MM.1S (cell line): ENCODE measurements around the gene EEPD1.

Experiments used
- EZH2 ChIP-seq: fragments of 300-600 bp; sonication (generic); optimal IDR thresholded peaks from 2 replicates; pipeline ENCODE3; 2017; ENCODE audit warnings: low read depth, mild to moderate bottlenecking, antibody characterized with exemption, low read length, mixed read lengths
- EZH2phosphoT487 ChIP-seq: fragments of 300-600 bp; sonication (generic); IDR thresholded peaks from 2 replicates; pipeline ENCODE4 v1.6.1; 2018; ENCODE audit warnings: antibody characterized with exemption, low read length
- TF ChIP-seq, protein P1 (sequence below): fragments of 300-600 bp; sonication (generic); IDR thresholded peaks from 2 replicates; pipeline ENCODE4 v1.5.1; 2016; ENCODE audit warnings: antibody characterized with exemption, low read length, mixed read lengths

GRCh38 chr7:36209814-36210183 lies 56.7 kb downstream of the EEPD1 start:
- TF ChIP-seq, protein P1, sequence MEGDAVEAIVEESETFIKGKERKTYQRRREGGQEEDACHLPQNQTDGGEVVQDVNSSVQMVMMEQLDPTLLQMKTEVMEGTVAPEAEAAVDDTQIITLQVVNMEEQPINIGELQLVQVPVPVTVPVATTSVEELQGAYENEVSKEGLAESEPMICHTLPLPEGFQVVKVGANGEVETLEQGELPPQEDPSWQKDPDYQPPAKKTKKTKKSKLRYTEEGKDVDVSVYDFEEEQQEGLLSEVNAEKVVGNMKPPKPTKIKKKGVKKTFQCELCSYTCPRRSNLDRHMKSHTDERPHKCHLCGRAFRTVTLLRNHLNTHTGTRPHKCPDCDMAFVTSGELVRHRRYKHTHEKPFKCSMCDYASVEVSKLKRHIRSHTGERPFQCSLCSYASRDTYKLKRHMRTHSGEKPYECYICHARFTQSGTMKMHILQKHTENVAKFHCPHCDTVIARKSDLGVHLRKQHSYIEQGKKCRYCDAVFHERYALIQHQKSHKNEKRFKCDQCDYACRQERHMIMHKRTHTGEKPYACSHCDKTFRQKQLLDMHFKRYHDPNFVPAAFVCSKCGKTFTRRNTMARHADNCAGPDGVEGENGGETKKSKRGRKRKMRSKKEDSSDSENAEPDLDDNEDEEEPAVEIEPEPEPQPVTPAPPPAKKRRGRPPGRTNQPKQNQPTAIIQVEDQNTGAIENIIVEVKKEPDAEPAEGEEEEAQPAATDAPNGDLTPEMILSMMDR: no peak
- no peak for TF ChIP-seq EZH2phosphoT487
- no peak for TF ChIP-seq EZH2
